SHP77 (cell line): ENCODE results near the gene P2RX7.
A peak's percentile ranks its signal among the peaks of the same experiment; 100 is the strongest.
"Not testable (repeated sequence)": the region's sequence is repeated elsewhere in the genome, so short reads cannot be mapped to it uniquely, and the experiment has no call there.

Source experiments
- DNase-seq, 2 experiments: peaks; one replicate each; lab custom pipeline; 2025; lab: John Stamatoyannopoulos, UW

P2RX7 gene

DNA sequence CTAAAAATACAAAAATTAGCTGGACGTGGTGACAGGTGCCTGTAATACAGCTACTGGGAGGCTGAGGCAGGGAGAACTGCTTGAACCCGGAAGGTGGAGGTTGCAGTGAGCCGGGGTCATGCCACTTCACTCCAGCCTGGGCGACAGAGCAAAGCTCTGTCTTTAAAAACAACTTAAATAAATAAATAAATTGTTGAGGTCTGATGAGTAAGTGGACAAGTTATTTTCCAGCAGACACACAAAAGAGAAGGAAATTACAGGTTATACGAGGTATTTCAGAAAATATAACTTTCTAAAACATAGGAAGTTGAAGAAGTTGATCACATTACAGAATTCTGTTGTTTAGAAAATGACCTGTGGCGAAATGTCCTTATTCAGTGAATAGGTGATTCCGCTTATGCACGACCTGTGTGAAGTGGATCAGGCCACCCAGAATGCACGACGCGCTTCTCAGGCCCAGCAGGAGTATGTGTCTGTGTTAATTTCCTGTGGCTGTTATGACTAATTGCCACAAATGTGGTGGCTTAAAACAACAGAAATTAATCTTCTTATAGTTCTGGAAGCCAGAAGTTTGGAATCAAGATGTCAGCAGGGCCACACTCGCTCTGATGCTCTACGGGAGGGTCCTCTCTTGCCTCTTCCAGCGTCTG lies 38.1 kb downstream of the P2RX7 start:
- DNase-seq = no peak

DNA sequence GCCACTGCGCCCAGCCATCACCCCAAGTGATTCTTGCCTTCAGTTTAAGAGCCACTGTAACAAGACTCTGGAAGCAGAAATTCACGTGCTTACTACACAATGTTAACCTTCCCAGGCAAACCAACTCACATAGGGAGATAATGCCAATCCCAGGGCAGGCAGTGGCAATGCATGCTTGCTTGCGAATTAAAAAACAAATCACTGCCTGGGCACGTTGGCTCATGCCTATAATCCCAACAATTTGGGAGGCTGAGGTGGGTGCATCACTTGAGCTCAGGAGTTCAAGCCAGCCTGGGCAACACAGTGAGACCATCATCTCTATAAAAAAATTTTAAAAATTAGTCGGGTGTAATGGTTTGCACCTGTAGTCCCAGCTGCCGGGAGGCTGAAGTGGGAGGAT lies 39.5 kb downstream of the P2RX7 start:
- no peak for DNase-seq

DNA sequence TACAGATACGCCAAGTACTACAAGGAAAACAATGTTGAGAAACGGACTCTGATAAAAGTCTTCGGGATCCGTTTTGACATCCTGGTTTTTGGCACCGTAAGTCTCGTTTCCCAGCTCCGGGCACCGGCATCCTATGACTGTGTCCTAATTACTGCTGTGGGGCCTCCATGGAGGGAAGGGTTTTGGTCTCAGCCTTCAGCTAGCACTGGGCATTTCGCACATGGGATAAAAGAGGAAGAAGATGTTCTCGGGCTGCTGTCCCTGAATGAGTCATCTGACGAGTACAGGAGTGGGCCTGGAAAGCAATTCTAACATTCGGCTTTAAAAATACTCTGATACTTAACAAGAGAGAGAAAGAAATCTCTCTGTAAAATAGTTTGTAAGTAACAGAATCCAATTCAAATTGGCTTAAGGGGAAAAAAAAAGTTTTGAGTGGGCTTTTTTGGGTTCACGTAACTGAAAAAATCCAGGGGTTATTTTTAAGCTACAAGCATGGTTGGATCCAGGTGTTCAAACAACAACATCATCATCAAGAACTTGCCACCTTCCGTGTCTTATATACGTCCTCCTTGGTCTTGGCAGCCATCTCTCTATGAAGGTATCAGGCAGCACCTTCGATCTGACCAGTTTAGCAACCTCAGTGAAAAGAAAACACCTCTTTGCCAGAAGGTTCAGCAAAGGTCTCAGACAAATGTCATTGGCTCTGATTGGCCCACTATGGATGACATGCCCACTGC lies 42.9 kb downstream of the P2RX7 start:
- no peak for DNase-seq

DNA sequence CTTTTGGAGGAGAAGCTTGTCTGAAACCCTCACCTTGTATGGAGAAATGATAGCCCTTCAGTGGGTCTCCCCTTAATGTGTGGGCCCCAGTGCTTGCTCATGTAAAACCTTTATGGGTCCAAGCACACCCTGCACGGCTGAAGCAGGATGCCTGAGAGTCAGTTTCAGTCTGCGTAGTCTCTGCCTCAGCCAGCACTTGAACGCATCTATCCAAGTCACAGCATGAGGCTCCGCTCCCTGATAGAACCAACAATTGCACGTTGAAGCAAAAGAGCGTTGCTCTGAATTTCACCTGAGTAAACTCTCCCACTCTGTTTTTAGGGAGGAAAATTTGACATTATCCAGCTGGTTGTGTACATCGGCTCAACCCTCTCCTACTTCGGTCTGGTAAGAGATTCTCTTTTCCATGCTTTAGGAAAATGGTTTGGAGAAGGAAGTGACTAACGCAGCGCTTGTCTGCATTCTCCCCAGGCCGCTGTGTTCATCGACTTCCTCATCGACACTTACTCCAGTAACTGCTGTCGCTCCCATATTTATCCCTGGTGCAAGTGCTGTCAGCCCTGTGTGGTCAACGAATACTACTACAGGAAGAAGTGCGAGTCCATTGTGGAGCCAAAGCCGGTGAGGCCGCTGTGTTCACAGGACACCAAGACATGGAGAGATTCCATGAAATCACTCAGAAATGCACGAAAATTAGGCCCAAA lies 44.3 kb downstream of the P2RX7 start:
- DNase-seq = no peak

DNA sequence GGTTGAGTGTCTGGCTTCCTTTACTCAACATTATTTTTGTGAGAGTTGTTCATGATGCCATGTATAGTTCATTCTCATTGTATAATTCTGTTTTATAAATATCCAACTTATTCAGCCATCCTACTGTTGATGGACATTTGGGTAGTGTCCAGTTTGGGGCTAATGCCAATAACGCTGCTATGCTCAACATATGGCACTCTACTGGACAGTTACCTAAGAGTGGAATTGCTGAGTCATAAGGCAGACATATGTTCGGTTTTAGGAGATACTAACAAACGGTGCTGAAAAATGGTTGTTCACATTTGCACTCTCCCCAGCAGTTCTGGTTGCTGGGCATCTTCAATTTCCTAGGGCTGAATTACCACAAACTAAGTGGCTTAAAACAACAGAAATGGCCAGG lies 48.5 kb downstream of the P2RX7 start:
- DNase-seq = no peak

DNA sequence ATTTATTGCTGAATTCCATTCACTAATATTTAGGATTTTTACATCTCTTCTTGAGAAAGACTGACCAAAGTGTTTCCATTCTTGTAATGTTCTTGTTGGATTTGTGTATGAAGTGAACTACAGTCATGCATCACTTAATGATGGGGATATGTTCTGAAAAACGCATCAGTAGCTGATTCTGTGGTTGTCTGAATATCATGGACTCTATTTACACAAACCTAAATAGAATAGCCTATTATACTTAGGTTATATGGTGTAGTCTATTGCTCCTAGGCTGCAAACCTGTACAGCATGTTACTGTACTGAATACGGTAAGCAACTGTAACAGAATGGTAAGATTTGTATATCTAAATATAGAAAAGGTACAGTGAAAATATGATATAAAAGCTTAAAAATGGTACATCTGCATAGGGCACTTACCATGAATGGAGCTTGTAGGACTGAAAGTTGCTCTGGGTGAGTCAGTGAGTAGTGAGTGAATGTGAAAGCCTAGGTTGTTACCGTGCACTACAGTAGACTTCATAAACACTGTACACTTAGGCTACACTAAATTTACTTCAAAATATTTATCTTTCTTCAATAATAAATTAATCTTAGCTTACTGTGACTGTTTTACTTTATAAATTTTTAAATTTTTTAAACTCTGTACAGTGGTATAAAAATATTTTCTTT lies 49.7 kb downstream of the P2RX7 start:
- DNase-seq = no peak

DNA sequence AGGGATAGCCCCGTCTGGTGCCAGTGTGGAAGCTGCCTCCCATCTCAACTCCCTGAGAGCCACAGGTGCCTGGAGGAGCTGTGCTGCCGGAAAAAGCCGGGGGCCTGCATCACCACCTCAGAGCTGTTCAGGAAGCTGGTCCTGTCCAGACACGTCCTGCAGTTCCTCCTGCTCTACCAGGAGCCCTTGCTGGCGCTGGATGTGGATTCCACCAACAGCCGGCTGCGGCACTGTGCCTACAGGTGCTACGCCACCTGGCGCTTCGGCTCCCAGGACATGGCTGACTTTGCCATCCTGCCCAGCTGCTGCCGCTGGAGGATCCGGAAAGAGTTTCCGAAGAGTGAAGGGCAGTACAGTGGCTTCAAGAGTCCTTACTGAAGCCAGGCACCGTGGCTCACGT lies 51.7 kb downstream of the P2RX7 start:
- peak; percentile 79 to 91 for DNase-seq

DNA sequence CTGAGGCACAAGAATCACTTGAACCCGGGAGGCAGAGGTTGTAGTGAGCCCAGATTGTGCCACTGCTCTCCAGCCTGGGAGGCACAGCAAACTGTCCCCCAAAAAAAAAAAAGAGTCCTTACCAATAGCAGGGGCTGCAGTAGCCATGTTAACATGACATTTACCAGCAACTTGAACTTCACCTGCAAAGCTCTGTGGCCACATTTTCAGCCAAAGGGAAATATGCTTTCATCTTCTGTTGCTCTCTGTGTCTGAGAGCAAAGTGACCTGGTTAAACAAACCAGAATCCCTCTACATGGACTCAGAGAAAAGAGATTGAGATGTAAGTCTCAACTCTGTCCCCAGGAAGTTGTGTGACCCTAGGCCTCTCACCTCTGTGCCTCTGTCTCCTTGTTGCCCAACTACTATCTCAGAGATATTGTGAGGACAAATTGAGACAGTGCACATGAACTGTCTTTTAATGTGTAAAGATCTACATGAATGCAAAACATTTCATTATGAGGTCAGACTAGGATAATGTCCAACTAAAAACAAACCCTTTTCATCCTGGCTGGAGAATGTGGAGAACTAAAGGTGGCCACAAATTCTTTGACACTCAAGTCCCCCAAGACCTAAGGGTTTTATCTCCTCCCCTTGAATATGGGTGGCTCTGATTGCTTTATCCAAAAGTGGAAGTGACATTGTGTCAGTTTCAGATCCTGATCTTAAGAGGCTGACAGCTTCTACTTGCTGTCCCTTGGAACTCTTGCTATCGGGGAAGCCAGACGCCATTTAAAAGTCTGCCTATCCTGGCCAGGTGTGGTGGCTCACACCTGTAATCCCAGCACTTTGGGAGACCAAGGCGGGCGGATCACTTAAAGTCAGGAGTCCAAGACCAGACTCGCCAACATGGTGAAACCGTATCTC lies 52.6 kb downstream of the P2RX7 start:
- DNase-seq = no peak

DNA sequence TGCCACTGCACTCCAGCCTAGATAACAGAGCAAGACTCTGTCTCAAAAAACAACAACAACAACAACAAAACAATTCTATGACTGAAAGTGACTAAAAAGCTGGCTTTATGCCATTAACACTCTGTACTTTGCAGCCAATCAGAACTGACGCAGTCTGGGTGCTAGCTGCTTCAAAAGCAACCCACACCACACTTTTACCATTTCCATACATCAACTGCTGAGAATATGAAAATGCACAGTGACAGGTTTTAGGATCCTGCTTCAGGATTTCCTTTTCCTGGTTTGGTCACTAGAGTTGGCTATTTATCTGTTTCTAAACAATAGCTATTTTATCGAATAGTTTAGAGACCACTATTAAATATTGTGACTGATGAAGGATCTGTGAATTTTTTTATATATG lies 54.1 kb downstream of the P2RX7 start:
- no peak for DNase-seq

DNA sequence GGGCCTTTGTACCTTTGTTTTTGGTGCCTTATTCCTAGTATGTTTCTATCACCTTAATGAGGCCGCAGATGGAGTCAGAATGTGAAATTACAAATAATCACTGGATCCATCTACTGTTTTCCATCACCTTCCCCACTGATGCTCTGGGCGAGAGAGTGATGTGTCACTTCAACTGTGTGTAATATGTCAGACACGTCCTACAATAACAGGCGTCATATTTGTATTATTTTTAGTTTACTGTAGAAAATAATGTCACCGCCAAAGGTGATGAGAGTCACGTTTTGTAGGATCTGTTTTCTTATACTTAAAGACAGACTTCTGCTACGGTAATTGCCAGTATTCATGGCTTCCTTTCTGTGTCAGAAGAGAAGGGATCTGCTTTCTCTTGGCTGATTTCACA lies 54.8 kb downstream of the P2RX7 start:
- DNase-seq = no peak

DNA sequence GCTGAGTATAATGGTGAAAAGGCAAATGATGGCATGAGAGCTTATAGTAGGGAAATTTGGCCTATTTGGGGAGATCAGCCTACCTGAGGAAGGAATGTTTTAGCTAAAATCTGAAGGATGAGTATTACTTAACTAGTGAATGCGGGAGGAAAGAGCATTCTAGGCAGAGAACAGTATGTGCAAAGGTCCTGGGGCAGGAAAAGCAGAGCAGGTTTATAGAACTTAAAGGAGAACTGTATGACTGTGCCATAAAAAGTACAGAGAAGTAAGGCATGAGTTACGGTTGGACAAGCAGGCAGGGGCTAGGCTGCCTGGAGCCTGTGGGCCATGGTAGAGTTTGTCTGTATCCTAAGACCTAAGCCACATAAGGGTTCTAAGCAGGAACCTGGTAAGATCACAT lies 55.6 kb downstream of the P2RX7 start:
- DNase-seq = no peak

DNA sequence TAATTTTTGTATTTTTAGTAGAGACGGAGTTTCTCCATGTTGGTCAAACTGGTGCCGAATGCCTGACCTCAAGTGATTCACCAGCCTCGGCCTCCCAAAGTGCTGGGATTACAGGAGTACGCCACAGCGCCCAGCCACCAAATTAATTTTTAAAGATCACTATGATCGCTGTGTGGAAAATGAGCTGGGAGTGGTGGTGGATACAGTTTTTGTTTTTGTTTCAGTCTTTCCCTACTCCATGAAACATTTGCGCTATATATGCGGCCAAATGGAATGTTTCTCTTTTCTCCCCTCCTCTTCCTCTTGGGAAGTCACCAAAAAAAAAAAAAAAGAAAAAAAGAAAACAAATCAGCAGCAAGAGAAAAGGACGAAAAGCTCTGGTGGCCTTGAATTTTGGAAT lies 56.5 kb downstream of the P2RX7 start:
- DNase-seq = no peak

DNA sequence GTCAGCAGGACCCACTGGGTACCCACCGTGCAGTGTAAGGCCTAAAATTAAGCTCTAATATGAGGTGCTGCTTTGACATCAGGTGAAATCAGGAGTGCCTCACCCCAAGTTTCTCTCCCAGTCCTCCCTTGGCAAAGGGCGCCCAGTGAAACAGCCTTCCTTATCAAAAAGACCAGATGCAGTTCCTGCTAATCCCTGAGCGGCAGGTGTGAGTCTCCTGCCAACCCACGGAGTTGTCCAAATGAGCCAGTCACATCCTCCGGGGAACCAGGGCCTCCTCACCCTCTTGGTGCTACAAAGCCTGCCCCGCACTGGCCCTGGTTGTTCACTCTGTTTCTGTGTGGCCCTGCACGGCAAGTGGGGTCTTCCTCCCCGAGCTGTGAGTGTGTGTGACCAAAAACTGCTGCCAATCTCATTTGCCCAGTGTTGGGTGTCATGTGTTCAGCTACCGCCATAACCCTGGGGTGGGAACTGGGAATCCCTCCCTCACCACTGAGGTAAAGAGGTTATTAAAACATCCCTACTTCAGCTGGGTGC lies 57.0 kb downstream of the P2RX7 start:
- peak in 1 of 2 experiments; percentile 22 for DNase-seq

DNA sequence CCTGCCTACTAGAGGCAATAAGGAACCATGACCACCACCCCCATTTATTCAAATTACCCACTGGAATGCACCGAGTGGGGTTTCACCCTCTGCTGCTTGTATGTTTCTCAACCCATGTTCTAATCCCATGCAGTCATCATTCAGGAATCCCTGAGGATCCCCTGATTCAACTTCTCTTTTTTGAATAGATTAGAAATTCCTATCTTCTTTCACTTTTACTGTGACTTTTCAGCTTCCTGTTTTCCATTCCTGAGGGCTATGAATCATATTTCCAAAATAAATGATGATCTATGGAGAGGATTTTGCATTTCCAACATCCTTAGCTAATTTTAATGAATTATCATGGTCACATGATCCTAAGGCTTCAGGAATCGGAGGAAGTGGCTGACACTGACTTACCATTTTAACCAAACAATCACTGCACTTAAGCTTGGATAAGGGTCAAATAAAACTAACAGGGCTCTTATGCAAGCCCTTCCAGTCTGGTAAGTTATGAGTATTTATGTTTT lies 57.9 kb downstream of the P2RX7 start:
- no peak for DNase-seq

DNA sequence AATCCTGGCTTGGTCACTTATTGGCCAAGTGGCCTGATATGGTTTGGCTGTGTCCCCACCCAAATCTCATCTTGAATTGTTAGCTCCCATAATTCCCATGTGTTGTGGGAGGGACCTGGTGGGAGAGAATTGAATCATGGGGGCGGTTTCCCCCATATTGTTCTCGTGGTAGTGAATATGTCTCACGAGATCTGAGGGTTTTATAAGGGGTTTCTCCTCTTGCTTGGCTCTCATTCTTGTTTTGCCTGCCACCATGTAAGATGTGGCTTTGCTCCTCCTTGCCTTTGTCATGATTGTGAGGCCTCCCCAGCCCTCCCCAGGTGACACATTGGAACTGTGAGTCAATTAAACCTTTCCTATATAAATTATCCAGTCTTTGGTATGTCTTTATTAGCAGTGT lies 58.5 kb downstream of the P2RX7 start:
- DNase-seq = no peak

DNA sequence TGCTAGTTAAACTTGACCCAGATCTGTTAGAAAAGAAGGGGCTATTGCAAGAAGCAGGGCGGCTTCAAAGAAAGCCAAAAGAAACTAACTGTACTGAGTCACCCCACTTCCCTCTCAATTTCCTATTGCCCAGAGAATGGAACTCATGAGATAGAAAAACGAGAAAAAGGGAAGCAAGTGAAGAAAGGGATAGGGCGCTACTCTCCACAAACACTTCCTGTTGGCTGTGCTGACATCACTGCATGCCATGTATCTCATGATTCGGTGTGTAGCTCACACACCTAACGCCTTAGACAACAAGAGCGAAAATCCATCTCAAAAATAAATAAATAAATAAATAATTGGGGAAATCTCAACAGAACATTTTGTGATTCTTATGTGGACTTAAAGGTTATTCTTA lies 64.2 kb downstream of the P2RX7 start:
- DNase-seq = no peak

DNA sequence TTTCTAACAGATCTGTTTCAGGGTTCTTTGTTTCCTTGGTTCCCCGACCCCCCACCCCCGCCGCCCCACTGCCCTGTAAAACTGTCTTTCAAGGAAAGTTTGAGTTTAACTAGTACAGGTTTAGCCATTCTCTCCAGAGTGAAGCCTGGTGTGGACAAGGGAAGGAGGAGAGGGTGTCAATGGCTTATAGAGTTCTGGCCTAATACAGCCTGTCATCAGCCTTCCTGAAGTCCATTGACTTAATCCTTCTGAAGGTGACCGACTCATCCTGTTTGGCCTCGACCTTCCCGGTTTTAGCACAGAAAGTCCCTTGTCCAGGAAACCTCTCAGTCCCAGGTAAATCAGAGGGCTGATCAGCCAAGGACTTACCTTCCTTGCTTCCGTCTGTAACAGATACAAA lies 66.3 kb downstream of the P2RX7 start:
- DNase-seq = no peak

DNA sequence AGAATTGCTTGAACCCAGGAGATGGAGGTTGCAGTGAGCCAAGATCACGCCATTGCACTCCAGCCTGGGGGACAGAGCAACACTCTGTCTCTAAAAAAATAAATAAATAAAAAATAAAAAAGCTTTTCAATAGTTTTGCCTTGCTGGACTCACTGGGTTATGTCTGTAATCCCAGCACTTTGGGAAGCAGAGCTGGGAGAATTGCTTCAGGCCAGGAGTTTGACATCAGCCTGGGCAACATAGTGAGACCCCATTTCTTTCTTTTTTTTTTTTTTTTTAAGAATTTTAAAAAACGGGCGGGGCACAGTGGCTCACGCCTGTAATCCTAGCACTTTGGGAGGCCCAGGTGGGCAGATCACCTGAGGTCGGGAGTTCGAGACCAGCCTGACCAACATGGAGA lies 68.5 kb downstream of the P2RX7 start:
- DNase-seq = not testable (repeated sequence)

DNA sequence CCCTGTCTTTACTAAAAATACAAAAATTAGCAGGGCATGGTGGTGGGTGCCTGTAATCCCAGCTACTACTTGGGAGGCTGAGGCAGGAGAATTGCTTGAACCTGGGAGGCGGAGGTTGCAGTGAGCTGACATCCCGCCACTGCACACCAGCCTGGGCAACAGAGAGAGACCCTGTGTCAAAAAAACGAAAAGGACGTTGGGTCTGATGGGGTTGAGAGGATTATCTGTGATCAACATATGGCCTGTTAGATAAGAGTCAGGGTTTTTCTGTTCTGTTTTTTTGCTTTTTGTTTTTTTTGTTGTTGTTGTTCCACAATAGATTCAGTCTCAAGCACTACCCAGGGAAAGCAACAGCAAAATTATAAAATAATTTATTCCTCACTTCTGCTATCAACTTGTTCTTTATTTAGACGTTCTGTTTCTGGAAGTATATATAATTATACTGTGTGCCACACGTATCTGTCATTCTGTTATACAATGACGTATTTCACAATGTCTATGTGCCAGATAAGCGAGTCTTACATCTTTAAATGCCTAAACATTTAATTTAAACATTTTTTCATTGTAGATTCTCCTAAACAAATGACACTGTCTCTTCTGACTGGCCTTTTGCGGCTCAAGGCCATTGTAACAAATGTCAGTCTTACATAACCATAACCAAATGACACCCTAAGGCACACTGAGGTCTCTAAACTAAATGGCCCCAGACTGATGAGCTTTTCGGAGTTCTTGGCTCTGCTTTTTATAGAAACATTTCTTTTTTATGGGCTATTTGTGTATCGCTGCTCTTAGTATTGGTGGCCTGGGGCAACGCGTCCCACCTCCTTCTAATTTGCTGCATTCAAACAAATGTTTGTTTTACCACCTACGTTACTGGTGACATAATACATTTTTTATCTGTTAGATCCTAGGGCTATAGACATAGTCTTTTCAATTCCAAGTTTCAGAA lies 70.0 kb downstream of the P2RX7 start:
- DNase-seq = no peak

DNA sequence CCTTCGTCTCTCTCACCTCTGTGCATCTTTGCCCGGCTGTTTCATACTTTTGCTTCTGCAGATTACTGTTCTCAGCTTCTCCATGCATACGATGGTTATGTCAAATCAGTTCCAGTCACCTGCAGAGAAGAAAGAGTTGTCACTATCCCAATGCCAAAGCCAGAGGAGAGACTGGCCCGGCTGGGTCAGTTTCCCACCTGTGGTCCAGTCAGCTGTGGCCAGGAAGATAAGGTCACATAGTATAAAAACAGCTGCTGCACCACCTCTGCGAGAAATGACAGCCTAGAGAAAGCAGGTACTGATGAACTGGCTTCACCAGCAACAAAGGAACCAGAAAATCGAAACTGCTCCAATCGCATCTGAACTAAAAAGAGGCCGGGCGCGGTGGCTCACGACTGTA lies 70.8 kb downstream of the P2RX7 start:
- no peak for DNase-seq
